Subcutaneous abdominal adipose tissue (tissue), 5 donors: ENCODE measurements around the gene NF2.
A peak's percentile ranks its signal among the peaks of the same experiment; 100 is the strongest.

Experiments
- H3K27ac ChIP-seq: one replicate; pipeline ENCODE4 v1.7.0; 2013; ENCODE audit warnings: low read depth, mild to moderate bottlenecking, inconsistent platforms, low read length, moderate library complexity
- H3K27me3 ChIP-seq, 5 donors: one replicate each; pipeline ENCODE4 v1.7.0; 2013; ENCODE audit warnings: low read length in 5 of 5, inconsistent platforms in 1 of 5; ENCODE audit not compliant: control insufficient read depth in 5 of 5, insufficient read depth in 4 of 5
- H3K36me3 ChIP-seq, 5 donors: one replicate each; pipeline ENCODE4 v1.7.0; 2013; ENCODE audit warnings: low read length in 5 of 5; ENCODE audit not compliant: control insufficient read depth in 5 of 5, insufficient read depth in 5 of 5
- H3K4me1 ChIP-seq, 5 donors: one replicate each; pipeline ENCODE4 v1.7.0; 2013; ENCODE audit warnings: low read length in 5 of 5, mild to moderate bottlenecking in 3 of 5, moderate library complexity in 1 of 5; ENCODE audit not compliant: control insufficient read depth in 5 of 5, insufficient read depth in 5 of 5
- H3K4me3 ChIP-seq, 5 donors: one replicate each; pipeline ENCODE4 v1.7.0; 2013; ENCODE audit warnings: low read length in 5 of 5, low read depth in 1 of 5
- H3K9ac ChIP-seq, 5 donors: one replicate each; pipeline ENCODE4 v1.7.0; 2013; ENCODE audit warnings: low read length in 5 of 5, mild to moderate bottlenecking in 4 of 5, moderate library complexity in 3 of 5
- H3K9me3 ChIP-seq, 5 donors: one replicate each; pipeline ENCODE4 v1.7.0; 2013; ENCODE audit warnings: low read length in 5 of 5; ENCODE audit not compliant: control insufficient read depth in 5 of 5
- donor health status: healthy.
- donor health status: healthy.
- donor health status: healthy.
- donor health status: healthy.
- donor health status: healthy.

NF2 gene

DNA sequence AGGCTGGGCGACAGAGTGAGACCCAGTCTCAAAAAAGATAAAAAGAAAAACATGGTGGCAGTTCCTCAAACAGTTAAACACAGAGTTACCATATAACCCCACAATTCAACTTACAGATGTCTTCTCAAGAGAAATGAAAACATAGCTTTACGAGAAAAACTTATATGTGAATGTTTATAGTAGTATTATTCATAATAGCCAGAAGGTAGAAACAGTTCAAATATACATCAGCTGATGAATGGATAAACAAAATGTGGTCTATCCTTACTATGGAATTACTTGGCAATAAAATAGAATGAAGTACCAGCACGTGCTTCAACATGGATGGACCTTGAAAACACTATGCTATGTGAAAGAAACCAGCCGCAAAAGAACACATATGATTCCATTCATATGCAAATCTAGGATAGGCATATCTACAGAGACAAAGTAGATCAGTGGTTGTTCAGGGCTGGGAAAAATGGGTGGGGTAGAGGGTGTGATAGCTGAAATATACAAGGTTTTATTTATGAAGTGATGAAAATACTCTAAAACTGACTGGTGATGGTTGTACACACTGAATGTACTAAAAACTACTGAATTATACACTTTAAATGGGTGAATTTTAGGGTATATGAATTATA lies 12.4 kb downstream of the NF2 start:
- Histone ChIP-seq H3K9me3 (no peaks in the 10 kb centered on the region), H3K36me3 (no peaks in the 10 kb centered on the region), H3K27ac (no peak overlapping the region), H3K4me1 (peaks cover 0 to 3% (median 0%) of the 10 kb centered on the region in 5 donors), H3K27me3 (no peaks in the 10 kb centered on the region), H3K9ac (no peak overlapping the region), H3K4me3 (no peak overlapping the region)

DNA sequence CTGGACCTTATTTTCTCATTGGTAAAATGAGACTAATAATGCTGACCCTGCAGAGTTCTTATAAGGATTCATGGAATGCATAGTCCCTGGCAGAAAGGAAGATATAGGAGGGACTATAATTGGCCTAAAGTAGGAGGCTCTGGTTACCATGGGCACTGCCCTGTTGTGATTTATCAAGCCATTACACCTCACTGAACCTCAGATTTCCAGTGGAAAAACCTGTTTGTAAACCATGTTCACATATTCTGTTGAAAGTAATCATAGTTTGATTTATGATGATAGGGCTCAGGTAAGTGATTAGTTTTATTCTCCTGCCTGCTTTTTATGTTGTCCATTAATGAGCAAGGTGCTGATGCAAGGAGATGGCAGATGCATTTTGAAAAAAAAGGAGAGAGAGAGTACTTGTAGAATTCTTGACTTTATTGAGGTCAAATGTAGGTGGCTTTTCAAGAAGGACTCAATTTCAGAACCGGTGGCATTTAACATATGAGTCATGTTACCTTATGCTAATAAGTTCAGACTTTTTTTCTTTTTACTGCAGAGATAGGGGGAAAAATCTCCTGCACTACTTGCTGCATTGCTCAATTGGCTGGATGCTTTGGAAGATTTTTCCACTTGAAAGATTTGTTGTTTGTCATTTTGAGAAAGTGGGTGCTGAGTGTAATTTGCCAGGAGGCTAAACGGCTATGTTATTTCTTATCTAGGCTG lies 14.6 kb downstream of the NF2 start:
- H3K4me1 ChIP-seq, result peaks cover 0 to 14% (median 9%) of the 10 kb centered on the region in 5 donors
- H3K36me3 ChIP-seq, result no peaks in the 10 kb centered on the region
- no peak overlapping the region for H3K9ac ChIP-seq
- no peaks in the 10 kb centered on the region for H3K9me3 ChIP-seq
- no peak overlapping the region for H3K4me3 ChIP-seq
- H3K27ac ChIP-seq, result no peak overlapping the region
- H3K27me3 ChIP-seq, result no peaks in the 10 kb centered on the region

DNA sequence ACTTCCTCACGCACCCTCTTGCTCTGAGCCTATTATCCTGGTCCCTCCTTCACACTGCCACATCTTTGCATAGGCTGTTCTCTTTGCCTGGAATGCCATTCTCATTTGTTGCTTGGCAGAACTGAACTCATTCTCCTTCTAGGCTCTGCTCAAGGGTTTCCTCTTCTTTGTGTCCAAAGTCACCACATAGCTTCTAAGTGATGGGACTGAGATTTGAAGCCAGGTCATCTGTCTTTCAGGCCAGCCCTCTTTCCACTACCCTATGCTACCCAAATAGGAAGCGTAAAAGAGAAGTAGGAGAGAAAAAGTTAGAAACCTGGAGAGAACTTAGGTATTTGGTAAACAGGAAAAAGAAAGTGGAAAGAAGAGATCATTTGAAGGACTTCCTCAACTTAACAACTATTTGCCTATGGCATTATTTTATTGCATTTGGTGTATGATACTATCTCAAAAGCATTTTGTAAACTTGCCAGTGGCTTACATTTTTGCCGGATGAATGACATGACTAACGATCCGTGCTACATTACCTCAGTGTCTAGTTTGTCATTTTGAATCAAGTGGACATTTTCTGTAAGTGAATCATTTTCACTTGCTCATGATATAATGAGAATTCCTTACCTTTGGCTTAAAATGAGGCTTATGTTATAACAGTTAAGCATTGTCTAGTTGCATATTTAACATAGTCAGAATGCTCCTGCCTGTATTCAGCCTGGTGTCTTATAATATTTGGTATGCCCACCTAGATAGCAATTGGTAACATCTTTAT lies 18.5 kb downstream of the NF2 start:
- H3K36me3 ChIP-seq, result no peaks in the 10 kb centered on the region
- no peaks in the 10 kb centered on the region for H3K9me3 ChIP-seq
- H3K27me3 ChIP-seq, result no peaks in the 10 kb centered on the region
- peak overlapping the region; percentile 32 for H3K27ac ChIP-seq
- H3K9ac ChIP-seq, result peak overlapping the region in 1 of 5 donors; percentile 48
- H3K4me1 ChIP-seq, result peaks cover 4 to 28% (median 16%) of the 10 kb centered on the region in 5 donors
- no peak overlapping the region for H3K4me3 ChIP-seq

DNA sequence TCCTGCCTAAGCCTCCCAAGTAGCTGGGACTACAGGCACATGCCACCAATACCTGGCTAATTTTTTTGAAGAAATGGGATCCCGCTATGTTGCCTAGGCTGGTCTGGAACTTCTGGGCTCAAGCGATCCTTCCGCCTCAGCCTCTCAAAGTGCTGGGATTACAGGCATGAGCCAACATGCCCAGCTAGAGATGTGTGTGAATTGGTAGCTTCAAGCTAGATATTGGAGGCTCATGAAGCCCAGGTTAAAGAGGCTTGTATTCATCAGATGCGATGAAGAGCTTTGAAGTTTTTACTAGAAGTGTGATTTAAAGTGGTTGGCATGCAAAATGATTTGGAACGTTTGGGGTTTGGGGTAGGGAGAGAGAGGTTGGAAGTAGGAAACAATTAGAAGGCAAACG lies 19.6 kb downstream of the NF2 start:
- Histone ChIP-seq H3K27me3 (no peaks in the 10 kb centered on the region), H3K9ac (no peak overlapping the region), H3K9me3 (no peaks in the 10 kb centered on the region), H3K27ac (no peak overlapping the region), H3K4me3 (no peak overlapping the region), H3K36me3 (no peaks in the 10 kb centered on the region), H3K4me1 (peaks cover 4 to 27% (median 16%) of the 10 kb centered on the region in 5 donors)

DNA sequence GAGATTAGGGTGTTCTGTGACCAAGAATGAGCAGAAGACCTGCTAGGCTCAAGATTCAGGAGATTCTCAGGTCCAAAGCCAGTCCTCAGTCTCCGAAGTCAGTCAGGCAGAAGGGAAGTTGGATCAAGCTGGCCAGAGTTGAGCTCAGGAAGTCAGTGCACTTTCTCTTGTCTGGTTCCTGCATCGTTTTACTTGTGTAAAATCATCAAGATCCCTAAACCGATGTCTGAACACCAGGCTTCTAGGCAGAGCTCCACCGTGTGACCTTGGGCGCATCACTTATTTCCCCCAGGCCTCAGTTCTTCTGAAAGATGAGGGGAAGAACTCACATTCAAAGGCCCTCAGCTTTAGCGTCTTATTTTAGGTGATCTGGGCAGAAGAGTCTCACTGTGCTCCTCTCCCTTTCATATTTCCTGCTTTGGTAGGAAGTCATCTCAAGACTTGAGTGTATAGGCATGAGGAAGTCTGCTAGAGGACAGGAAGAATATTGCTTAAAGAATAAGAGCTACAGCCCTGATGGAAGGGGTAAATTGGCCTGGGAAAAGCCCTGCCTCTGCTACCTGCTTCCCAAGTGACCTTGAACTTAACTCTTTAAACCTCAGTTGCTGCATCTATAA lies 20.2 kb downstream of the NF2 start:
- Histone ChIP-seq H3K4me1 (peaks cover 4 to 25% (median 16%) of the 10 kb centered on the region in 5 donors), H3K9ac (no peak overlapping the region), H3K36me3 (no peaks in the 10 kb centered on the region), H3K27ac (no peak overlapping the region), H3K4me3 (no peak overlapping the region), H3K27me3 (no peaks in the 10 kb centered on the region), H3K9me3 (no peaks in the 10 kb centered on the region)

DNA sequence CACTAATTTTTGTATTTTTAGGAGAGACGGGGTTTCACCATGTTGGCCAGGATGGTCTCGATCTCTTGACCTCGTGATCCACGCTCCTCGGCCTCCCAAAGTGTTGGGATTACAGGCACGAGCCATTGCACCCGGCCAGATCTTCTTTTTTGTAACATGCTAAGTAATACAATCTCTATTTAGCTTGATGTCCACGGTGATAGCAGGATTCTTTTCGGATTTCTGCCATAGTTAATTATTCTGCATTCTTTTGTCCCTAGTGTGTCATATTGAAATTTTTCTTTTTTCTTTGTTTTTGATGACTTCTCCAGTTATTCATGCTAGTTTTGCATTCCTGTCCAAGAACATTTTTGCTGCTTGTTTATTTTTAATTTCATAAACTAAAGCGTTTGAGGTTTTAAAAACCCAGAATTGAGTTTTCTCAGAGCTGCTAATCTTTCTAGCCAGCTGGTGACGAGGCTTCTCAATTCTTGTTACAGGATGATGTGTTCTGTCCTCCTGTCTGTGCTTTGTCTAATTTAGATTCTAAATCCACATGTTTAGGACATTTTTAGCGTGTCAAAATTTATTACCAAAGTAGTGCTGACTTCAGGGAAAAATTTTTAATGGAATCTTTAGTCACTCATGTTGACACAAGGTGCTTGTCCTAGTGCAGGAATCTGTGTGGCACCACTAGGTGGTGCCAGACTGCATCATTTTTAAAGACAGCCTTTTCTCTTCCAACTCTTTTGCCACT lies 21.8 kb downstream of the NF2 start:
- no peak overlapping the region for H3K27ac ChIP-seq
- H3K4me1 ChIP-seq, result peaks cover 4 to 25% (median 16%) of the 10 kb centered on the region in 5 donors
- H3K9me3 ChIP-seq, result no peaks in the 10 kb centered on the region
- H3K27me3 ChIP-seq, result no peaks in the 10 kb centered on the region
- no peak overlapping the region for H3K4me3 ChIP-seq
- no peaks in the 10 kb centered on the region for H3K36me3 ChIP-seq
- H3K9ac ChIP-seq, result no peak overlapping the region

DNA sequence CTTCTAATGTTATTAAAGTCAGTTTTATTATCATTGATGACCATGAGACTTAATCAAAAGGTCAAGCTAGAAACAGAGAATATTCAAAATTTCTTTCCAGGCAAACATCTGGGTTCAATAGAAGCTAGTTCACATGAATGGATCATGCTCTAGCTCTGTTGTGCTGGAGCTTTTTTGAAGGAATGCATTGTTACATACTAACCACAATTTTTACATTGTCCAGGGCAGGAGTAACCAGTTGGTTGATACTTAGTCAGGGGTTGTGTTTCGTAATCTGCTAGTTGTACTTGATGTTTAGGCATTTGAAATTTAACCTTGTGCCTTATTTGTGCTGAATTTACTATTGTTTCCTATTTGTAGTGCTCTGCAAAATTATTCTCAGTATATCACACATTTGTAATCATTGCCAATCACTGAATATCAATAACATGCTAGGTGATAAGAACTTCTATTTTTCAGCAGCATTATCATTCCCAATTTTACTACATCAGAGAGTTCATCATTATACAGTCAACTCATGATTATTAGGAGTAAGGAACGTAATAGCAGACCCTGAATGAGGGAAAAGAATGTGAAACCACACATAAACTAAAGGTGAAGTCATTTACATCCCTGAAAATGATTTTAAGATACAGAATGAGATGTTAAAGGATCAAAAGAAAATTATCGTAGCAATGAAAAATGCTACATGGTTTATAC lies 23.2 kb downstream of the NF2 start:
- no peaks in the 10 kb centered on the region for H3K9me3 ChIP-seq
- H3K4me1 ChIP-seq, result peaks cover 4 to 24% (median 14%) of the 10 kb centered on the region in 5 donors
- H3K36me3 ChIP-seq, result no peaks in the 10 kb centered on the region
- no peak overlapping the region for H3K27ac ChIP-seq
- H3K4me3 ChIP-seq, result no peak overlapping the region
- H3K9ac ChIP-seq, result no peak overlapping the region
- H3K27me3 ChIP-seq, result no peaks in the 10 kb centered on the region

DNA sequence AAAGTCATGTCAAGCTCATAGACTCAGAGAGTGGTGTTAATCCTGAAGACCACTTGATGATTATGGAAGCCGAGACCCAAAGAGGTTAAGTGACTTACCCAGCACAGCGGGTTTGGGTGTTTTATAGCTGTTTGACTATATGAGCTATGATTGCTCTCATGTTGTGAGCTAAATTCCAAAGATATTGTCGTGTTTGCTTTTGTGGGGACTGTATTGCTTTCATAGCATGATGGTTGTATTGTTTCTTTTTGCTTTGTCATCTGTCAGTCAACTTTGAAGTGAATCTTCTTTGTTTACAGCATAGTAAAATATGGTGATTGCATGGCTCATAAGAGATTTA lies 23.7 kb downstream of the NF2 start:
- no peak overlapping the region for H3K9ac ChIP-seq
- H3K27me3 ChIP-seq, result no peaks in the 10 kb centered on the region
- H3K9me3 ChIP-seq, result no peaks in the 10 kb centered on the region
- no peak overlapping the region for H3K27ac ChIP-seq
- no peaks in the 10 kb centered on the region for H3K36me3 ChIP-seq
- H3K4me3 ChIP-seq, result no peak overlapping the region
- peaks cover 4 to 19% (median 9%) of the 10 kb centered on the region in 5 donors for H3K4me1 ChIP-seq
